Nephron progenitor cell (in vitro differentiated cells): ENCODE measurements around the gene EFNA5.

ENCODE experiments used
- DNase-seq: peaks from one replicate; pipeline ENCODE4 v3.0.0; 2021
- H3K27ac Mint-ChIP-seq: 2 replicates; pipeline ENCODE4 v1.8.0; 2021; ENCODE audit warnings: mild to moderate bottlenecking, moderate library complexity, mixed read lengths
- H3K27me3 Mint-ChIP-seq: 2 replicates; pipeline ENCODE4 v1.8.0; 2021; ENCODE audit warnings: mild to moderate bottlenecking, low read depth, mixed read lengths; ENCODE audit not compliant: poor library complexity
- H3K36me3 Mint-ChIP-seq: 2 replicates; pipeline ENCODE4 v1.8.0; 2021; ENCODE audit warnings: low read depth, mixed read lengths
- H3K4me1 Mint-ChIP-seq: 2 replicates; pipeline ENCODE4 v1.8.0; 2021; ENCODE audit warnings: mixed read lengths
- H3K4me3 Mint-ChIP-seq: 2 replicates; pipeline ENCODE4 v1.8.0; 2021; ENCODE audit warnings: mild to moderate bottlenecking, moderate library complexity, mixed read lengths
- H3K9me3 Mint-ChIP-seq: 2 replicates; pipeline ENCODE4 v1.8.0; 2021; ENCODE audit warnings: mild to moderate bottlenecking, moderate library complexity, mixed read lengths
- CTCF ChIP-seq: fragments of 200-600 bp; sonication (generic); IDR thresholded peaks from 2 replicates; pipeline ENCODE4 v1.5.0; 2021; ENCODE audit warnings: antibody characterized with exemption

The EFNA5 gene

GRCh38 chr5:107636068-107636467, 34.7 kb downstream of the EFNA5 start:
- Mint-ChIP-seq H3K36me3 (no peaks in the 10 kb centered on the region), H3K9me3 (no peaks in the 10 kb centered on the region), H3K27me3 (no peaks in the 10 kb centered on the region), H3K4me3 (no peak overlapping the region), H3K4me1 (peaks cover 24% of the 10 kb centered on the region), H3K27ac (no peak overlapping the region)
- no peak for TF ChIP-seq CTCF
- no peak for DNase-seq

GRCh38 chr5:107634981-107635848, 35.5 kb downstream of the EFNA5 start:
- no peak for TF ChIP-seq CTCF
- H3K27ac Mint-ChIP-seq = no peak overlapping the region
- H3K4me1 Mint-ChIP-seq = peaks cover 24% of the 10 kb centered on the region
- H3K9me3 Mint-ChIP-seq = no peaks in the 10 kb centered on the region
- no peak overlapping the region for H3K4me3 Mint-ChIP-seq
- H3K36me3 Mint-ChIP-seq = peaks cover under 1% of the 10 kb centered on the region
- H3K27me3 Mint-ChIP-seq = no peaks in the 10 kb centered on the region
- DNase-seq = no peak

DNA sequence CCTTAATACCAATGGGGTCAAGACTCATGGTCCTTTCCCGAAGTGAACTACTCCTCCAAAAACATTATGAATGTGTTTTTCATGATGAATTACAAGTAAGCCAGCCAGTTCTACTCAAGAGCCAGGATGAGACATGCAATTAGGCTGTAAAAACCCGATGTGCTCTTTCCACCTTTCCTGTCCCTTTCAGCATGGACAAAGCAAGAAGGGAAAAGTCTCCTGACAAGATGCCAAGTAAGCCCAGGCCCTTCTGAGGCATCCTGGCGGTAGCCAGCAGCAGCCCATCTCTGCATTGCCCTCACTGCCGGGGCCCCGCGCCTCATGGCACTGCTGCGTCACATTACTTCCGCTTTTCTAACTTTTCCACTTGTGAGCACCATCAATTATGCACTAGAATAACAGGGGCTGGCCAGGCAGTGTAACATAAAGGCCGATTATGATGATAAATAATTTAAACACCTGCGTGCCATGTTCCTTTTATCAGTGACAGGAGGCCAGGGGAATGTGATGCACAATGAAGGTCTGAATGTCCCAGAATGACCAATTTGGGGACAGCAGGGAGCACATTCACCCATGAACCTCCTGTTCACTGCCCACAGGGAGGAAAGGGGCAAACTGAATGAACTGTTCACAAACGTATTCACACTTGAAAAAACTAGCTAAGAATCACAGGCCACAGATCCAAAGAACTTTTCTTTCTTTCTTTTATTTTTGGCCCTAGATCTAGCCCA, 37.4 kb downstream of the EFNA5 start:
- H3K4me3 Mint-ChIP-seq = no peak overlapping the region
- no peak for TF ChIP-seq CTCF
- no peak for DNase-seq
- no peak overlapping the region for H3K27ac Mint-ChIP-seq
- H3K27me3 Mint-ChIP-seq = no peaks in the 10 kb centered on the region
- no peaks in the 10 kb centered on the region for H3K9me3 Mint-ChIP-seq
- peaks cover 24% of the 10 kb centered on the region for H3K4me1 Mint-ChIP-seq
- peaks cover 3% of the 10 kb centered on the region for H3K36me3 Mint-ChIP-seq

- Mint-ChIP-seq H3K27me3 (no peaks in the 10 kb centered on the region), H3K4me3 (no peak overlapping the region), H3K36me3 (peaks cover 3% of the 10 kb centered on the region), H3K9me3 (no peaks in the 10 kb centered on the region), H3K27ac (peak overlapping the region; percentile 4), H3K4me1 (peaks cover 24% of the 10 kb centered on the region)
- DNase-seq = no peak
- TF ChIP-seq CTCF = no peak
Measured at GRCh38 chr5:107631805-107632362, 38.9 kb downstream of the EFNA5 start.

- Mint-ChIP-seq H3K4me3 (no peak overlapping the region), H3K27ac (no peak overlapping the region), H3K27me3 (no peaks in the 10 kb centered on the region), H3K4me1 (peaks cover 19% of the 10 kb centered on the region), H3K36me3 (peaks cover 3% of the 10 kb centered on the region), H3K9me3 (no peaks in the 10 kb centered on the region)
- no peak for DNase-seq
- TF ChIP-seq CTCF = no peak
Measured at GRCh38 chr5:107630184-107630583, 40.6 kb downstream of the EFNA5 start.
